GM12892 (cell line): ENCODE results near the gene AKAIN1.

Source experiments
- POLR2A ChIP-seq: IDR thresholded peaks from 2 replicates; pipeline ENCODE4 v1.6.1; 2011; ENCODE audit warnings: low read depth, low read length, control low read depth
- POLR2AphosphoS5 ChIP-seq: IDR thresholded peaks from 2 replicates; pipeline ENCODE4 v1.6.1; 2011; ENCODE audit warnings: low read depth, low read length, control low read depth

DNA sequence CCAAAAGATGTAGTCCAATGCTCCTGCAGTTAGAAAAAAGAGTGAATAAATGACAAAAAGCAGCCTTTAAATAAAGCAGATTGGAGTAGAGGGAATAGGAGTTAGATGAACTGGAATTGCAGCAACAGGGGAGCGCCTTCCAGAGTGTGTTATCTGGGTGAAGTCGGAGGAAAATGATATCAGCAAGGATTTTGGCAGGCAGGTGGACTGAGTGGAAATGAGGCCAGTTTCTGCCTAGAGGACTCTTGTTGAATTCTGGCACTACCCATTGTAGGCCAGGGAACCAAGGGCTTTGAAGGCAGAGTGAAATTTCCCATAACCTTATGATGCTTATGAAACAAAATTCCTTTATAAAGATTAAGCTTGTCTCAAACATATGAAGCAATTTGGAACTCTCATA, 59.8 kb downstream of the AKAIN1 start:
- TF ChIP-seq POLR2A (no peak), POLR2AphosphoS5 (no peak)
